ENCODE data around the gene DDX59.

The DDX59 gene

GRCh38 chr1:200624679-200625335 lies 44.9 kb downstream of the DDX59 start:
- no peak for TF ChIP-seq CTCF (IDR thresholded peaks at IDR 0.05; ENCODE audit: control extremely low read depth, extremely low read depth, low read depth, missing control alignments)
- ChIA-PET POLR2A (interaction anchor here (0.6 kb wide), 1 partner anchor 8 kb away, joined by 7 read pairs; no protein-coding TSS in a partner anchor), CTCF (interaction anchor here (0.8 to 5.9 kb wide), 7 partner anchors 9 to 241 kb away, joined by 3 to 76 read pairs (median 3); no protein-coding TSS in a partner anchor)
- no peak for DNase-seq (ENCODE audit: extremely low spot score)

GRCh38 chr1:200620273-200621131 lies 49.2 kb downstream of the DDX59 start, which contains the start of gene KIF14:
KIF14 (minus strand) TSS chr1:200620751; CDS start chr1:200618723, 2,028 bp downstream.
- DNase-seq (ENCODE audit: extremely low spot score), result peak; percentile 97
- TF ChIP-seq CTCF (IDR thresholded peaks at IDR 0.05; ENCODE audit: control extremely low read depth, extremely low read depth, low read depth, missing control alignments), result no peak
- POLR2A ChIA-PET, result no interaction called here
- CTCF ChIA-PET, result interaction anchor here (1.0 to 5.9 kb wide), 12 partner anchors 9 to 351 kb away, joined by 3 to 76 read pairs (median 16); partner anchors contain the start of gene DDX59

GRCh38 chr1:200619894-200620272 lies 49.8 kb downstream of the DDX59 start:
- DNase-seq (ENCODE audit: extremely low spot score), result no peak
- ChIA-PET POLR2A (no interaction called here), CTCF (interaction anchor here (1.3 to 5.9 kb wide), 4 partner anchors 8 to 212 kb away, joined by 3 to 76 read pairs (median 10); no protein-coding TSS in a partner anchor)
- TF ChIP-seq CTCF (IDR thresholded peaks at IDR 0.05; ENCODE audit: control extremely low read depth, extremely low read depth, low read depth, missing control alignments), result no peak

GRCh38 chr1:200610846-200611245 lies 58.9 kb downstream of the DDX59 start:
- POLR2A ChIA-PET, result no interaction called here
- CTCF ChIA-PET, result interaction anchor here (1.3 to 2.8 kb wide), 3 partner anchors 8 to 52 kb away, joined by 3 to 16 read pairs (median 7); partner anchors contain the start of gene KIF14
- TF ChIP-seq CTCF (IDR thresholded peaks at IDR 0.05; ENCODE audit: control extremely low read depth, extremely low read depth, low read depth, missing control alignments), result no peak
- DNase-seq (ENCODE audit: extremely low spot score), result no peak

GRCh38 chr1:200602632-200603031 lies 67.1 kb downstream of the DDX59 start:
- POLR2A ChIA-PET, result no interaction called here
- no peak for DNase-seq (ENCODE audit: extremely low spot score)
- CTCF ChIA-PET, result interaction anchor here (1.0 kb wide), 1 partner anchor 9 kb away, joined by 3 read pairs; no protein-coding TSS in a partner anchor
- TF ChIP-seq CTCF (IDR thresholded peaks at IDR 0.05; ENCODE audit: control extremely low read depth, extremely low read depth, low read depth, missing control alignments), result no peak
